Measurements from ENCODE around the gene ITFG1. TPM values are rescaled to one million over a fixed set of nuclear protein-coding genes. Genes with fewer than 3 reads are reported as not detected.
A peak's percentile ranks its signal among the peaks of the same experiment; 100 is the strongest.

Gene ITFG1
- total and polyA plus RNA-seq, 2 of the 8 experiments (the other 6 are each of a cell fraction or from before 2014, with no cell fraction given): 13.8 to 22.2 TPM

DNA sequence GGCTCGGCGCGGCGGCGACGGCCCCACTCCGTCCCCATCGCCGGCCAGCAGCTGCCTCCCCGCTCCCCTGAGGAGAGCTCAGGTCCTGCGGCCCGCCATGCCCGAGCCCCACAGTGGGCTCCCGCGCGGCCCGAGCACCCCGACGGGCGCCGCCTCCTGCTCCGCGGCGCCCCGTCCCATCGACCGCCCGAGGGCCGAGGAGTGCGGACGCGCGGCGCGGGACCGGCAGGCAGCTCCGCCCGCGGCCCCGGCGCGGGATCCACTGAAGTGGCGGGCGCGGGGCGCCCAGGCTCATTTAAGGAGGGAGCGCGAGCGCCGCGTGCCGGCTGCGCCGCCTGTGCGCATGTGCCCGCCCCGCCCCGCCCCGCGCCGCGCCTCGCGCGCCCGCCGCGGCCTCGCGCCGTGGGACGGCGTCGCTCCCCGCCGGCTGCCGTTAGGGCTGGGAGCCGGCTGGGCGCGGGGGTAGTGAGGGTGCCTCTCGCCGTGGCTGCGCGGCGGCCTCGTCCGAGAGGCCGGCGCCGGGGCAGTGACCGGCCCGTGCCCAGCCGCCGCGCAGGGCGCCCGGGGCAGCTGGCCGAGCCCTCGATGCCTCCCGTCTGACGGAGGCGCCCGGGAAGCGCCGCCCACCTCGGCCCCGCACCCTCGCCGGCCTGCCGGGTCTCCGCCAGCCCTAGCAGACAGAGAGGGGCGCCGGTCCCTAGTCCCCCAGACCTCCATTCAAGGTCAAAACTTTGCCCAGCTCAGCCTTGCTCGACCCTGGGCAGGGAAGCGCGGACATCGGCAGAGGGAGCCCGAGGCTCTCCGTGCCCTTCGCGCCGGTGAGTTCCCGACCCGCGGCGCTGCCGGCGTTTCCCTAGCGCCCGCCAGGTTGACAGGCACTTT, 316.9 kb downstream of the ITFG1 start, which contains the start of gene NETO2 (continued):
- TF ChIP-seq HDAC6 (IDR thresholded peaks at IDR 0.05; ENCODE audit: low read depth, low read length) (no peak), TCF12 (IDR thresholded peaks at IDR 0.05; ENCODE audit: low read depth, low read length) (no peak), CHD2 (IDR thresholded peaks at IDR 0.05; ENCODE audit: low read length) (no peak), CEBPB (IDR thresholded peaks at IDR 0.05; ENCODE audit: low read depth, low read length) (no peak), NANOG (IDR thresholded peaks at IDR 0.05; ENCODE audit: insufficient read depth, low read depth, low read length, poor library complexity, severe bottlenecking) (no peak), CREB1 (IDR thresholded peaks at IDR 0.05) (no peak), POU5F1 (IDR thresholded peaks at IDR 0.05; ENCODE audit: low read depth, low read length) (no peak), ZNF274 (IDR thresholded peaks at IDR 0.05; ENCODE audit: borderline replicate concordance, extremely low read depth, low read length) (no peak), RFX5 (IDR thresholded peaks at IDR 0.05; ENCODE audit: borderline replicate concordance, low read depth, low read length) (no peak), CHD1 (IDR thresholded peaks at IDR 0.05; ENCODE audit: low read depth, low read length) (no peak), SIX5 (IDR thresholded peaks at IDR 0.05; ENCODE audit: low read depth, low read length) (no peak), HDAC2 (IDR thresholded peaks at IDR 0.05; ENCODE audit: borderline replicate concordance in 1 of 2, low read depth in 2 of 2, low read length in 2 of 2) (no peak; a peak in 1 of 4 replicates), PHF8 (conservative IDR thresholded peaks at IDR 0.05; ENCODE audit: low read depth, low read length) (peak; percentile 59), JUND (IDR thresholded peaks at IDR 0.05; ENCODE audit: low read length) (no peak), BRCA1 (IDR thresholded peaks at IDR 0.05; ENCODE audit: low read depth, low read length) (no peak), CBX5 (IDR thresholded peaks at IDR 0.05; ENCODE audit: low read depth, low read length) (no peak), MAX (IDR thresholded peaks at IDR 0.05) (peak; percentile 35; the same call in 1 of the 2 replicates), SUZ12 (IDR thresholded peaks at IDR 0.05; ENCODE audit: low read length) (no peak), KDM5A (IDR thresholded peaks at IDR 0.05; ENCODE audit: low read length) (no peak), ASH2L (IDR thresholded peaks at IDR 0.05; ENCODE audit: low read length) (no peak), EZH2 (IDR thresholded peaks at IDR 0.05; ENCODE audit: low read depth, low read length, severe bottlenecking) (no peak)
- TF ChIP-seq, protein P1, sequence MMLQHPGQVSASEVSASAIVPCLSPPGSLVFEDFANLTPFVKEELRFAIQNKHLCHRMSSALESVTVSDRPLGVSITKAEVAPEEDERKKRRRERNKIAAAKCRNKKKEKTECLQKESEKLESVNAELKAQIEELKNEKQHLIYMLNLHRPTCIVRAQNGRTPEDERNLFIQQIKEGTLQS (IDR thresholded peaks at IDR 0.05; ENCODE audit: insufficient read depth, low read depth, low read length): no peak
- TF ChIP-seq, protein P2, sequence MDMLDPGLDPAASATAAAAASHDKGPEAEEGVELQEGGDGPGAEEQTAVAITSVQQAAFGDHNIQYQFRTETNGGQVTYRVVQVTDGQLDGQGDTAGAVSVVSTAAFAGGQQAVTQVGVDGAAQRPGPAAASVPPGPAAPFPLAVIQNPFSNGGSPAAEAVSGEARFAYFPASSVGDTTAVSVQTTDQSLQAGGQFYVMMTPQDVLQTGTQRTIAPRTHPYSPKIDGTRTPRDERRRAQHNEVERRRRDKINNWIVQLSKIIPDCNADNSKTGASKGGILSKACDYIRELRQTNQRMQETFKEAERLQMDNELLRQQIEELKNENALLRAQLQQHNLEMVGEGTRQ (IDR thresholded peaks at IDR 0.05; ENCODE audit: low read length): no peak

Measured in H1 (cell line).